ENCODE results near the gene GRM7. TPM values are rescaled to one million over a fixed set of nuclear protein-coding genes. Genes with fewer than 3 reads are reported as not detected.

Gene GRM7
- total RNA-seq, 1 experiment from 2014 or later: 0.28 TPM

- no peak overlapping the region for H3T11ph ChIP-seq (ENCODE audit: low read length)
- no peak overlapping the region for H4K91ac ChIP-seq (ENCODE audit: insufficient read length, low read depth, low read length)
- Mint-ChIP-seq H3K9me3 (no peaks in the 10 kb centered on the region), H3K36me3 (ENCODE audit: insufficient read depth in 1 of 3, low read depth in 3 of 3) (peaks cover 0 to 3% (median 0%) of the 10 kb centered on the region in 3 experiments; a peak in 1 of 7 replicates), H3K4me3 (no peak overlapping the region), H3K27me3 (ENCODE audit: low read depth) (no peaks in the 10 kb centered on the region; the same call in 1 of the 2 replicates), H3K27ac (no peak overlapping the region; a peak in 2 of 7 replicates), H3K4me1 (peaks cover 12 to 17% of the 10 kb centered on the region in 2 experiments)
- no peak for DNase-seq
- H4K20me1 ChIP-seq (ENCODE audit: control insufficient read depth, insufficient read depth, insufficient read length): no peaks in the 10 kb centered on the region
- no peak overlapping the region for H2AK5ac ChIP-seq (ENCODE audit: insufficient read length, low read length)
- no peak overlapping the region for H2BK20ac ChIP-seq (ENCODE audit: low read depth, low read length, poor library complexity, severe bottlenecking)
- H2BK120ac ChIP-seq (ENCODE audit: low read depth, low read length, poor library complexity, severe bottlenecking): no peak overlapping the region
- no peaks in the 10 kb centered on the region for H3K27me3 ChIP-seq (ENCODE audit: insufficient read depth, low read length)
- no peak overlapping the region for H3K18ac ChIP-seq (ENCODE audit: insufficient read length, low read depth, low read length)
- no peak overlapping the region for H3K4ac ChIP-seq (ENCODE audit: low read depth, low read length)
- no peaks in the 10 kb centered on the region for H3K23me2 ChIP-seq (ENCODE audit: insufficient read length, low read depth, low read length, poor library complexity, severe bottlenecking)
- H3K79me1 ChIP-seq (ENCODE audit: insufficient read depth, low read depth, low read length, poor library complexity, severe bottlenecking): no peaks in the 10 kb centered on the region
- no peak overlapping the region for H3K9ac ChIP-seq (ENCODE audit: extremely low read depth, insufficient read length, low read length)
- H3K9me3 ChIP-seq (ENCODE audit: control insufficient read depth, low read depth, low read length): no peaks in the 10 kb centered on the region
- H2BK5ac ChIP-seq (ENCODE audit: insufficient read length, low read length): no peak overlapping the region
- H3K4me1 ChIP-seq (ENCODE audit: insufficient read depth, low read length): no peaks in the 10 kb centered on the region
- H3K27ac ChIP-seq (ENCODE audit: insufficient read length, low read depth, low read length): no peak overlapping the region
- H3K4me2 ChIP-seq (ENCODE audit: insufficient read depth, insufficient read length, low read length): no peak overlapping the region
- H3K79me2 ChIP-seq (ENCODE audit: insufficient read depth, low read length): no peaks in the 10 kb centered on the region
- H2AFZ ChIP-seq (ENCODE audit: low read length): no peak overlapping the region
- H2BK12ac ChIP-seq (ENCODE audit: insufficient read length, low read depth, low read length): no peak overlapping the region
- H3K56ac ChIP-seq (ENCODE audit: insufficient read length, low read depth, low read length): no peak overlapping the region
- no peak for TF ChIP-seq CTCF (conservative IDR thresholded peaks at IDR 0.05)
- no peak overlapping the region for H4K5ac ChIP-seq (ENCODE audit: insufficient read length, low read depth, low read length)
- no peak overlapping the region for H3K14ac ChIP-seq (ENCODE audit: insufficient read depth, low read length)
- no peak overlapping the region for H4K8ac ChIP-seq (replicated peaks; ENCODE audit: insufficient read length, low read depth, low read length)
- no peak overlapping the region for H2BK15ac ChIP-seq (ENCODE audit: low read depth, low read length)
- no peak overlapping the region for H3K23ac ChIP-seq (ENCODE audit: insufficient read length, low read depth, low read length)
- WGBS (ENCODE audit: extremely low coverage, insufficient read length, low lambda C conversion rate): no CpG with 5 or more reads among the region's 3 CpGs
Observed at GRCh38 chr3:7710284-7710683, 849.4 kb downstream of the GRM7 start.
